Ishikawa (cell line): ENCODE results near the gene ZNF227.
A peak's percentile ranks its signal among the peaks of the same experiment; 100 is the strongest.

ENCODE experiments used
- CEBPB ChIP-seq: IDR thresholded peaks from 2 replicates; pipeline ENCODE4 v1.6.1; 2012
- CREB1 ChIP-seq: IDR thresholded peaks from 2 replicates; pipeline ENCODE4 v1.6.1; 2012; ENCODE audit warnings: low read depth
- EGR1 ChIP-seq: IDR thresholded peaks from 2 replicates; pipeline ENCODE4 v1.6.1; 2012
- EP300 ChIP-seq: IDR thresholded peaks from 2 replicates; pipeline ENCODE4 v1.6.1; 2012; ENCODE audit warnings: borderline replicate concordance
- FOXM1 ChIP-seq: IDR thresholded peaks from 2 replicates; pipeline ENCODE4 v1.6.1; 2012; ENCODE audit warnings: low read depth, borderline replicate concordance
- NFIC ChIP-seq: IDR thresholded peaks from 2 replicates; pipeline ENCODE4 v1.6.1; 2012
- RAD21 ChIP-seq: IDR thresholded peaks from 2 replicates; pipeline ENCODE4 v1.6.1; 2012; ENCODE audit warnings: low read depth
- TAF1 ChIP-seq: IDR thresholded peaks from 2 replicates; pipeline ENCODE4 v1.6.1; 2012; ENCODE audit warnings: low read depth, mild to moderate bottlenecking
- TCF12 ChIP-seq: IDR thresholded peaks from 2 replicates; pipeline ENCODE4 v1.6.1; 2012; ENCODE audit warnings: low read depth
- TEAD4 ChIP-seq: IDR thresholded peaks from 2 replicates; pipeline ENCODE4 v1.6.1; 2012
- YY1 ChIP-seq: IDR thresholded peaks from 2 replicates; pipeline ENCODE4 v1.6.1; 2012; ENCODE audit warnings: low read depth
- ZBTB7A ChIP-seq: IDR thresholded peaks from 2 replicates; pipeline ENCODE4 v1.6.1; 2012; ENCODE audit warnings: low read depth
- TF ChIP-seq, protein P1 (sequence below): IDR thresholded peaks from 2 replicates; pipeline ENCODE4 v1.6.1; 2012
- TF ChIP-seq, protein P2 (sequence below): IDR thresholded peaks from 2 replicates; pipeline ENCODE4 v1.6.1; 2012
- TF ChIP-seq, protein P3 (sequence below): IDR thresholded peaks from 2 replicates; pipeline ENCODE4 v1.6.1; 2012; ENCODE audit warnings: low read depth, mild to moderate bottlenecking

The ZNF227 gene

GRCh38 chr19:44212250-44212865 is at the start of gene ZNF227:
Gene ZNF227 (plus strand): TSS chr19:44212532. CDS start chr19:44217793, 5,261 bp downstream.
- TF ChIP-seq CREB1: peak; percentile 51
- TF ChIP-seq ZBTB7A: peak; percentile 77; the same call in 1 of the 2 replicates
- TF ChIP-seq RAD21: no peak
- TF ChIP-seq YY1: peak; percentile 85
- TF ChIP-seq FOXM1: no peak
- TF ChIP-seq TAF1: peak; percentile 47
- TF ChIP-seq, protein P1, sequence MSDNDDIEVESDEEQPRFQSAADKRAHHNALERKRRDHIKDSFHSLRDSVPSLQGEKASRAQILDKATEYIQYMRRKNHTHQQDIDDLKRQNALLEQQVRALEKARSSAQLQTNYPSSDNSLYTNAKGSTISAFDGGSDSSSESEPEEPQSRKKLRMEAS: peak; percentile 40; the same call in 1 of the 2 replicates
- peak; percentile 10; the same call in 1 of the 2 replicates for TF ChIP-seq NFIC
- TF ChIP-seq EGR1: 0 out of 2 replicates have a peak, but pooled peaks have one; percentile 4
- peak; percentile 55; the same call in 1 of the 2 replicates for TF ChIP-seq TCF12

DNA sequence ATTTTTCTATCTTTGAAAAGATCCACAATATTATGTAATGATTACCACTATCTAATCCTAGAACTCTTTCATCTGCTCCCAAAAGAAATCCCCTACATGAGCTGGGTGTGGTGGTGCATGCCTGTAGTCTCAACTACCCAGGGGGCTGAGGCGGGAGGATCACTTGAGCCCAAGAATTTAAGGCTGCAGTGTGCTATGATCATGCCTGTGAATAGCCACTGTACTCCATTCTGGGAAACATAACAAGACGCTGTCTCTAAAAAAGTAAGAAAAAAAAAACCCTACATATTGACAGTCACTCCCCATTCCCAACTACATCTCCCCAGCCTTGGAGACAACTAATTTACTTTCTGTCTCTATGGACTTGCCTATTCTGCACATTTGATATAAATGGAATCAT is 48.5 kb upstream of the ZNF227 start:
- no peak for TF ChIP-seq FOXM1
- no peak for TF ChIP-seq EP300
- no peak for TF ChIP-seq YY1
- no peak for TF ChIP-seq CREB1
- no peak for TF ChIP-seq TEAD4
- TF ChIP-seq, protein P2, sequence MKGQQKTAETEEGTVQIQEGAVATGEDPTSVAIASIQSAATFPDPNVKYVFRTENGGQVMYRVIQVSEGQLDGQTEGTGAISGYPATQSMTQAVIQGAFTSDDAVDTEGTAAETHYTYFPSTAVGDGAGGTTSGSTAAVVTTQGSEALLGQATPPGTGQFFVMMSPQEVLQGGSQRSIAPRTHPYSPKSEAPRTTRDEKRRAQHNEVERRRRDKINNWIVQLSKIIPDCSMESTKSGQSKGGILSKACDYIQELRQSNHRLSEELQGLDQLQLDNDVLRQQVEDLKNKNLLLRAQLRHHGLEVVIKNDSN: no peak
- no peak for TF ChIP-seq EGR1
- no peak for TF ChIP-seq ZBTB7A

DNA sequence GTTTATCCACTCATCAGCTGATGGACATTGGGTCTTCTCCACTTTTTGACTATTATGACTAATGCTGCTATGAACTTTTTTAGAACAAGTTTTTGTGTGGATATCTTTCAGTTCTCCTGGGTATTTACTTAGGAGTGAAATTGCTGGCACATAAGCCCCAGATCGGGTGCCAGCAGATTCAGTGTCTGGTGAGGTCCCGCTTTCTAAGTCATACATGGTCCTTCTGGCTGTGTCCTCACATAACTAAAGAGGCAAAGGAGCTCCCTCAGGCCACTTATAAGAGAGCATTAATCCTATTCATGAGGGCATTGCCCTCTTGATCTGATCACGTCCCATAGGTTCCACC is 48.0 kb upstream of the ZNF227 start:
- TF ChIP-seq, protein P1: no peak
- TF ChIP-seq FOXM1 (no peak), TAF1 (no peak), CEBPB (no peak), YY1 (no peak), EGR1 (no peak), TEAD4 (no peak), TCF12 (no peak), ZBTB7A (no peak), CREB1 (no peak), NFIC (no peak), EP300 (no peak), RAD21 (no peak)
- TF ChIP-seq, protein P2: no peak
- TF ChIP-seq, protein P3, sequence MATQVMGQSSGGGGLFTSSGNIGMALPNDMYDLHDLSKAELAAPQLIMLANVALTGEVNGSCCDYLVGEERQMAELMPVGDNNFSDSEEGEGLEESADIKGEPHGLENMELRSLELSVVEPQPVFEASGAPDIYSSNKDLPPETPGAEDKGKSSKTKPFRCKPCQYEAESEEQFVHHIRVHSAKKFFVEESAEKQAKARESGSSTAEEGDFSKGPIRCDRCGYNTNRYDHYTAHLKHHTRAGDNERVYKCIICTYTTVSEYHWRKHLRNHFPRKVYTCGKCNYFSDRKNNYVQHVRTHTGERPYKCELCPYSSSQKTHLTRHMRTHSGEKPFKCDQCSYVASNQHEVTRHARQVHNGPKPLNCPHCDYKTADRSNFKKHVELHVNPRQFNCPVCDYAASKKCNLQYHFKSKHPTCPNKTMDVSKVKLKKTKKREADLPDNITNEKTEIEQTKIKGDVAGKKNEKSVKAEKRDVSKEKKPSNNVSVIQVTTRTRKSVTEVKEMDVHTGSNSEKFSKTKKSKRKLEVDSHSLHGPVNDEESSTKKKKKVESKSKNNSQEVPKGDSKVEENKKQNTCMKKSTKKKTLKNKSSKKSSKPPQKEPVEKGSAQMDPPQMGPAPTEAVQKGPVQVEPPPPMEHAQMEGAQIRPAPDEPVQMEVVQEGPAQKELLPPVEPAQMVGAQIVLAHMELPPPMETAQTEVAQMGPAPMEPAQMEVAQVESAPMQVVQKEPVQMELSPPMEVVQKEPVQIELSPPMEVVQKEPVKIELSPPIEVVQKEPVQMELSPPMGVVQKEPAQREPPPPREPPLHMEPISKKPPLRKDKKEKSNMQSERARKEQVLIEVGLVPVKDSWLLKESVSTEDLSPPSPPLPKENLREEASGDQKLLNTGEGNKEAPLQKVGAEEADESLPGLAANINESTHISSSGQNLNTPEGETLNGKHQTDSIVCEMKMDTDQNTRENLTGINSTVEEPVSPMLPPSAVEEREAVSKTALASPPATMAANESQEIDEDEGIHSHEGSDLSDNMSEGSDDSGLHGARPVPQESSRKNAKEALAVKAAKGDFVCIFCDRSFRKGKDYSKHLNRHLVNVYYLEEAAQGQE: no peak

GRCh38 chr19:44164673-44165512 is 47.4 kb upstream of the ZNF227 start, which contains the start of gene ZNF226:
Gene ZNF226 (plus strand): TSS chr19:44165100. CDS start chr19:44170081, 4,981 bp downstream.
- TF ChIP-seq CREB1 (peak; percentile 34), ZBTB7A (no peak), RAD21 (no peak), EGR1 (no peak), TEAD4 (peak; percentile 61), TAF1 (no peak), FOXM1 (no peak), NFIC (no peak), TCF12 (peak; percentile 59), EP300 (no peak), CEBPB (no peak), YY1 (peak; percentile 93)
- TF ChIP-seq, protein P3: no peak
- TF ChIP-seq, protein P1: no peak
- TF ChIP-seq, protein P2: no peak; the same call in 1 of the 2 replicates
